Measurements from ENCODE around the gene CECR2.

The CECR2 gene

DNA sequence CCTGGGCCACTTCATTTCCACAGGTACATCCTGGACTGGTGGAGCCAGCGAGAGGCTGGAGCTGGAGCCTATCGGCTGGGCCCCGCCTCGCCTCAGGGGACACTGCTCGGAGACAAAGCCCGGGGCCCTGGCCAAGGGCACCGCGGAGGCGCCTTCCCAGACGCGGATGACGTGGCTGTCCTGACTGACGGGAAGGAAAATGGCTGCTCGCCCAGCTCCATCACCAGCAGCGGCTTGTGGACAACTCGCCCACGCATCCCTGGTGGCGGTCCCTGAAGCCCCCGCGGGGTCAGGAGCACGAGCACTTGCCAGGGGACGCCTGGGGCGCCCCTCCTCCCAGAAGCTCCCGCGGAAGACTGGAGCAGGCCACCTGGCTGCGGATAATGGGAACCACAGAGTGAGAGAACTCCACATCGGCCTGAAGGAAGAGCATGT is 49.6 kb downstream of the CECR2 start:
- Histone ChIP-seq H3K36me3 (ENCODE audit: insufficient read depth, low read length) (no peaks in the 10 kb centered on the region), H3K4me2 (ENCODE audit: low read length) (no peak overlapping the region), H3K27ac (ENCODE audit: low read depth, low read length, poor library complexity, severe bottlenecking) (no peak overlapping the region), H3K9ac (ENCODE audit: low read length) (no peak overlapping the region), H3K4me3 (ENCODE audit: low read depth, low read length, poor library complexity, severe bottlenecking) (no peak overlapping the region), H3K9me2 (ENCODE audit: low read depth, low read length) (no peaks in the 10 kb centered on the region), H3K79me2 (ENCODE audit: insufficient read depth, low read length) (no peaks in the 10 kb centered on the region), H3K4me1 (ENCODE audit: insufficient read depth, low read length, severe bottlenecking) (no peaks in the 10 kb centered on the region), H3K27me3 (ENCODE audit: insufficient read depth, low read length) (no peaks in the 10 kb centered on the region), H3K9me3 (ENCODE audit: low read length) (no peaks in the 10 kb centered on the region), H3F3A (ENCODE audit: insufficient read depth, low read length) (no peaks in the 10 kb centered on the region), H4K20me1 (ENCODE audit: insufficient read depth, low read length) (no peaks in the 10 kb centered on the region), H2AFZ (ENCODE audit: low read length) (no peak overlapping the region)
- TF ChIP-seq, protein P1, sequence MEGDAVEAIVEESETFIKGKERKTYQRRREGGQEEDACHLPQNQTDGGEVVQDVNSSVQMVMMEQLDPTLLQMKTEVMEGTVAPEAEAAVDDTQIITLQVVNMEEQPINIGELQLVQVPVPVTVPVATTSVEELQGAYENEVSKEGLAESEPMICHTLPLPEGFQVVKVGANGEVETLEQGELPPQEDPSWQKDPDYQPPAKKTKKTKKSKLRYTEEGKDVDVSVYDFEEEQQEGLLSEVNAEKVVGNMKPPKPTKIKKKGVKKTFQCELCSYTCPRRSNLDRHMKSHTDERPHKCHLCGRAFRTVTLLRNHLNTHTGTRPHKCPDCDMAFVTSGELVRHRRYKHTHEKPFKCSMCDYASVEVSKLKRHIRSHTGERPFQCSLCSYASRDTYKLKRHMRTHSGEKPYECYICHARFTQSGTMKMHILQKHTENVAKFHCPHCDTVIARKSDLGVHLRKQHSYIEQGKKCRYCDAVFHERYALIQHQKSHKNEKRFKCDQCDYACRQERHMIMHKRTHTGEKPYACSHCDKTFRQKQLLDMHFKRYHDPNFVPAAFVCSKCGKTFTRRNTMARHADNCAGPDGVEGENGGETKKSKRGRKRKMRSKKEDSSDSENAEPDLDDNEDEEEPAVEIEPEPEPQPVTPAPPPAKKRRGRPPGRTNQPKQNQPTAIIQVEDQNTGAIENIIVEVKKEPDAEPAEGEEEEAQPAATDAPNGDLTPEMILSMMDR (IDR thresholded peaks at IDR 0.05; ENCODE audit: low read length), result no peak
- no peak for TF ChIP-seq EZH2 (IDR thresholded peaks at IDR 0.05; ENCODE audit: borderline replicate concordance, low read length)

DNA sequence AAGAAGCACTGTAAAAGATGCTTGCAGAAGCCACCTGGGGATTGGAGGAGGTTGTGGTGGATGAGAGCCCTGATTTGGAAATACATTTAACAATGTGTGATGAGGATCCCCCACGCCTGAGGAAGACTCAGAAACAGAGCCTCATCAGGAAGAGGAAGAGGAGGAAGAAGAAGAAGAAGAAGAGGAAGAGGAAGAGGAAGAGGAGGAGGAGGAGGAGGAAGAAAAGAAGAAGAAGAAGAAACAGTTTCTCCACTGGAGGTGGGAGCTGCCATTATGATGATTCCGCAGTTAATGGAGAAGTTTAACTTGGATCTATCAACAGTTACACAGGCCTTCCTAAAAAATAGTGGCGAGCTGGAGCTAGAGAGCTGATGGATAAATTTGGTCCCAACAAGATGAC is 50.1 kb downstream of the CECR2 start:
- Histone ChIP-seq H3K4me1 (ENCODE audit: insufficient read depth, low read length, severe bottlenecking) (no peaks in the 10 kb centered on the region), H3K9me3 (ENCODE audit: low read length) (no peaks in the 10 kb centered on the region), H3K27me3 (ENCODE audit: insufficient read depth, low read length) (no peaks in the 10 kb centered on the region), H3K79me2 (ENCODE audit: insufficient read depth, low read length) (no peaks in the 10 kb centered on the region), H3F3A (ENCODE audit: insufficient read depth, low read length) (no peaks in the 10 kb centered on the region), H3K4me3 (ENCODE audit: low read depth, low read length, poor library complexity, severe bottlenecking) (no peak overlapping the region), H3K9me2 (ENCODE audit: low read depth, low read length) (no peaks in the 10 kb centered on the region), H3K27ac (ENCODE audit: low read depth, low read length, poor library complexity, severe bottlenecking) (no peak overlapping the region), H4K20me1 (ENCODE audit: insufficient read depth, low read length) (no peaks in the 10 kb centered on the region), H3K9ac (ENCODE audit: low read length) (no peak overlapping the region), H2AFZ (ENCODE audit: low read length) (no peak overlapping the region), H3K4me2 (ENCODE audit: low read length) (no peak overlapping the region), H3K36me3 (ENCODE audit: insufficient read depth, low read length) (no peaks in the 10 kb centered on the region)
- no peak for TF ChIP-seq EZH2 (IDR thresholded peaks at IDR 0.05; ENCODE audit: borderline replicate concordance, low read length)
- TF ChIP-seq, protein P1 (IDR thresholded peaks at IDR 0.05; ENCODE audit: low read length), result no peak

DNA sequence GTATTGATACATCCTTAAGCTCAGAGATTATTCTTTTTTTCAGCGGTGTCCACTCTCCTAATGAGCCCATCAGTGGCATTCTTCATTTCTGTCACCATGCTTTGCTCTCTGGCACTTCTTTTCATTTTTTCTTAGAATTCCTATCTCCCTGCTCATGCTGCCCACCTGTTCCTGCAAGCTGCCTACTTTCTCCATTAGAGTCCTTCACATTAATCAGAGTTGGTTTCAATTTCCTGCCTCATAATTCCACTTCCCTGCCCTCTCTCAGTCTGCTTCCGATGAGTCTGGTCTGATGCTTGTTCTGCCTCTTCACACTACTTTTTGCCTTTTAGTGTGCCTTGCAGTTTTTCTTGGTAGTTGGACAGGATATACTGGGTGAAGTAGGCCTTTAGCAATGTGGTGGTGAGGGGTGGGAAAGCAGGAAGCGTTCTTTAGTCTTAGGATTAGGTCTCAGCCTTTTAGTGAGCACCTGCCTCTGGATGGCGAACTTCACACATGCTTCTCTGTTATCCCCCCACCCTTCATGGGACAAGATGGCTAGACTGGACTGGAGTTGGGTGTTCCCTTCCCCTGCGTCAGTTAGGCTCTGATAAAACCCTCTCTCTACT is 53.6 kb downstream of the CECR2 start:
- no peak overlapping the region for H3K4me2 ChIP-seq (ENCODE audit: low read length)
- no peak for TF ChIP-seq EZH2 (IDR thresholded peaks at IDR 0.05; ENCODE audit: borderline replicate concordance, low read length)
- TF ChIP-seq, protein P1 (IDR thresholded peaks at IDR 0.05; ENCODE audit: low read length), result no peak
- H3K4me1 ChIP-seq (ENCODE audit: insufficient read depth, low read length, severe bottlenecking), result no peaks in the 10 kb centered on the region
- no peak overlapping the region for H2AFZ ChIP-seq (ENCODE audit: low read length)
- no peak overlapping the region for H3K27ac ChIP-seq (ENCODE audit: low read depth, low read length, poor library complexity, severe bottlenecking)
- H3K79me2 ChIP-seq (ENCODE audit: insufficient read depth, low read length), result no peaks in the 10 kb centered on the region
- H3K9me2 ChIP-seq (ENCODE audit: low read depth, low read length), result no peaks in the 10 kb centered on the region
- H4K20me1 ChIP-seq (ENCODE audit: insufficient read depth, low read length), result no peaks in the 10 kb centered on the region
- no peaks in the 10 kb centered on the region for H3K36me3 ChIP-seq (ENCODE audit: insufficient read depth, low read length)
- no peak overlapping the region for H3K9ac ChIP-seq (ENCODE audit: low read length)
- no peaks in the 10 kb centered on the region for H3F3A ChIP-seq (ENCODE audit: insufficient read depth, low read length)
- H3K4me3 ChIP-seq (ENCODE audit: low read depth, low read length, poor library complexity, severe bottlenecking), result no peak overlapping the region
- no peaks in the 10 kb centered on the region for H3K9me3 ChIP-seq (ENCODE audit: low read length)
- H3K27me3 ChIP-seq (ENCODE audit: insufficient read depth, low read length), result no peaks in the 10 kb centered on the region
